ENCODE results near the gene CIDEC.

CIDEC gene

GRCh38 chr3:9862391-9863057 is 17.5 kb downstream of the CIDEC start:
- no peaks in the 10 kb centered on the region for H3K36me3 ChIP-seq (ENCODE audit: control insufficient read depth in 2 of 2, insufficient read depth in 1 of 2, low read length in 2 of 2)
- H3K27ac ChIP-seq (ENCODE audit: extremely low read depth, low read depth, low read length), result no peak overlapping the region
- H3K9me3 ChIP-seq (ENCODE audit: control insufficient read depth, insufficient read depth, low read depth, low read length), result no peaks in the 10 kb centered on the region
- ChIA-PET CTCF (no interaction called here), POLR2A (no interaction called here)
- TF ChIP-seq ZNF488 (tag by site-specific recombination; IDR thresholded peaks at IDR 0.05) (no peak), TRIM28 (IDR thresholded peaks at IDR 0.05; ENCODE audit: borderline replicate concordance, low read length) (no peak), ZNF26 (tag by site-specific recombination; IDR thresholded peaks at IDR 0.05) (no peak), ZBTB8A (tag by site-specific recombination; IDR thresholded peaks at IDR 0.05) (peak; percentile 65), ZNF423 (tag by site-specific recombination; IDR thresholded peaks at IDR 0.05) (no peak), ZIC2 (tag by site-specific recombination; IDR thresholded peaks at IDR 0.05) (peak; percentile 36; the same call in 1 of the 2 replicates), ZNF596 (tag by site-specific recombination; IDR thresholded peaks at IDR 0.05) (no peak), ZNF571 (tag by site-specific recombination; IDR thresholded peaks at IDR 0.05) (no peak), ZNF114 (tag by site-specific recombination; IDR thresholded peaks at IDR 0.05) (no peak), GLIS1 (tag by site-specific recombination; IDR thresholded peaks at IDR 0.05) (0 out of 2 replicates have a peak, but pooled peaks have one; percentile 31), KLF1 (tag by site-specific recombination; IDR thresholded peaks at IDR 0.05) (0 out of 2 replicates have a peak, but pooled peaks have one; percentile 15), ZNF530 (tag by site-specific recombination; IDR thresholded peaks at IDR 0.05; ENCODE audit: low read depth) (no peak), ZNF155 (tag by site-specific recombination; IDR thresholded peaks at IDR 0.05) (no peak), WT1 (tag by site-specific recombination; IDR thresholded peaks at IDR 0.05) (no peak), ZNF394 (tag by site-specific recombination; IDR thresholded peaks at IDR 0.05; ENCODE audit: borderline replicate concordance) (no peak), ZNF266 (tag by site-specific recombination; IDR thresholded peaks at IDR 0.05; ENCODE audit: low read depth) (no peak), ZNF398 (tag by site-specific recombination; IDR thresholded peaks at IDR 0.05) (no peak)
- no peak overlapping the region for H3K4me3 ChIP-seq (ENCODE audit: low read depth, low read length)
- H3K4me1 ChIP-seq (ENCODE audit: control insufficient read depth, insufficient read depth, low read length), result peaks cover 7% of the 10 kb centered on the region; the same call in 1 of the 2 replicates

GRCh38 chr3:9861626-9862130 is 18.4 kb downstream of the CIDEC start:
- Histone ChIP-seq H3K27ac (ENCODE audit: extremely low read depth, low read depth, low read length) (no peak overlapping the region), H3K4me3 (ENCODE audit: low read depth, low read length) (no peak overlapping the region), H3K36me3 (ENCODE audit: control insufficient read depth in 2 of 2, insufficient read depth in 1 of 2, low read length in 2 of 2) (no peaks in the 10 kb centered on the region), H3K9me3 (ENCODE audit: control insufficient read depth, insufficient read depth, low read depth, low read length) (no peaks in the 10 kb centered on the region), H3K4me1 (ENCODE audit: control insufficient read depth, insufficient read depth, low read length) (peaks cover 7% of the 10 kb centered on the region; the same call in 1 of the 2 replicates)
- ChIA-PET POLR2A (no interaction called here), CTCF (interaction anchor here (0.7 kb wide), 1 partner anchor 13 kb away, joined by 3 read pairs; no protein-coding TSS in a partner anchor)
- TF ChIP-seq ZNF239 (tag by site-specific recombination; IDR thresholded peaks at IDR 0.05) (no peak), INSM2 (tag by site-specific recombination; IDR thresholded peaks at IDR 0.05) (no peak), ZXDB (tag by site-specific recombination; IDR thresholded peaks at IDR 0.05) (no peak), ZSCAN16 (tag by site-specific recombination; IDR thresholded peaks at IDR 0.05) (no peak), FEZF1 (tag by site-specific recombination; IDR thresholded peaks at IDR 0.05) (no peak), ZNF394 (tag by site-specific recombination; IDR thresholded peaks at IDR 0.05; ENCODE audit: borderline replicate concordance) (no peak), ZNF660 (tag by site-specific recombination; IDR thresholded peaks at IDR 0.05) (no peak), ZNF549 (tag by site-specific recombination; IDR thresholded peaks at IDR 0.05) (no peak), SETDB1 (IDR thresholded peaks at IDR 0.05; ENCODE audit: insufficient read length, low read length) (no peak), ZNF132 (tag by site-specific recombination; IDR thresholded peaks at IDR 0.05; ENCODE audit: borderline replicate concordance) (no peak), ZSCAN4 (tag by site-specific recombination; IDR thresholded peaks at IDR 0.05) (no peak), ZIC2 (tag by site-specific recombination; IDR thresholded peaks at IDR 0.05) (no peak), ZNF776 (tag by site-specific recombination; IDR thresholded peaks at IDR 0.05; ENCODE audit: borderline replicate concordance) (no peak), OVOL3 (tag by site-specific recombination; IDR thresholded peaks at IDR 0.05) (no peak)
